NCI-H2081 (cell line): ENCODE data around the gene POLE4.

Experiments
- DNase-seq, 2 experiments: peaks; one replicate each; lab custom pipeline; 2025; lab: John Stamatoyannopoulos, UW

POLE4 gene

GRCh38 chr2:74958274-74959105 is at the start of gene POLE4:
POLE4 (plus strand) TSS chr2:74958643; CDS start chr2:74958680, 37 bp downstream.
- peak; percentile 80 to 88 for DNase-seq

GRCh38 chr2:74908748-74909444 is 49.5 kb upstream of the POLE4 start:
- peak in 1 of 2 experiments; percentile 7 for DNase-seq

GRCh38 chr2:74910245-74910644 is 48.2 kb upstream of the POLE4 start:
- DNase-seq: no peak

GRCh38 chr2:74911061-74911460 is 47.4 kb upstream of the POLE4 start:
- no peak for DNase-seq

- no peak for DNase-seq
These were observed 42.7 kb upstream of the POLE4 start for GRCh38 chr2:74915743-74916142.

- DNase-seq: no peak
These were observed 42.0 kb upstream of the POLE4 start for GRCh38 chr2:74916394-74916793.

- DNase-seq: no peak
These were observed 40.5 kb upstream of the POLE4 start for GRCh38 chr2:74917702-74918619.

- DNase-seq: peak; percentile 65 to 74
These were observed 38.6 kb upstream of the POLE4 start for GRCh38 chr2:74919827-74920226.

GRCh38 chr2:74921236-74921736 is 37.2 kb upstream of the POLE4 start:
- DNase-seq: no peak

GRCh38 chr2:74922592-74923227 is 35.7 kb upstream of the POLE4 start:
- no peak for DNase-seq

- no peak for DNase-seq
These were observed 33.8 kb upstream of the POLE4 start for GRCh38 chr2:74924463-74925265.

- DNase-seq: peak in 1 of 2 experiments; percentile 11
These were observed 33.1 kb upstream of the POLE4 start for GRCh38 chr2:74925361-74925786.

GRCh38 chr2:74927621-74928020 is 30.8 kb upstream of the POLE4 start:
- DNase-seq: no peak

GRCh38 chr2:74930811-74931486 is 27.5 kb upstream of the POLE4 start:
- DNase-seq: no peak

GRCh38 chr2:74931940-74932339 is 26.5 kb upstream of the POLE4 start:
- no peak for DNase-seq

- DNase-seq: no peak
These were observed 22.5 kb upstream of the POLE4 start for GRCh38 chr2:74935975-74936391.

- DNase-seq: no peak
These were observed 21.1 kb upstream of the POLE4 start for GRCh38 chr2:74937221-74937880.

- no peak for DNase-seq
These were observed 20.2 kb upstream of the POLE4 start for GRCh38 chr2:74938264-74938663.
